Stimulated activated CD8-positive, alpha-beta memory T cell treated with anti-CD3 and anti-CD28 coated beads, Interleukin-7, amount 100 ng/mL, for 24 hours (primary cell): ENCODE results near the gene TSBP1.
A peak's percentile ranks its signal among the peaks of the same experiment; 100 is the strongest.
"Not testable (repeated sequence)": the region's sequence is repeated elsewhere in the genome, so short reads cannot be mapped to it uniquely, and the experiment has no call there.

ENCODE experiments used
- DNase-seq: peaks from one replicate; pipeline ENCODE4 v3.0.0-alpha.2; 2020; ENCODE audit warnings: low read depth

Gene TSBP1

DNA sequence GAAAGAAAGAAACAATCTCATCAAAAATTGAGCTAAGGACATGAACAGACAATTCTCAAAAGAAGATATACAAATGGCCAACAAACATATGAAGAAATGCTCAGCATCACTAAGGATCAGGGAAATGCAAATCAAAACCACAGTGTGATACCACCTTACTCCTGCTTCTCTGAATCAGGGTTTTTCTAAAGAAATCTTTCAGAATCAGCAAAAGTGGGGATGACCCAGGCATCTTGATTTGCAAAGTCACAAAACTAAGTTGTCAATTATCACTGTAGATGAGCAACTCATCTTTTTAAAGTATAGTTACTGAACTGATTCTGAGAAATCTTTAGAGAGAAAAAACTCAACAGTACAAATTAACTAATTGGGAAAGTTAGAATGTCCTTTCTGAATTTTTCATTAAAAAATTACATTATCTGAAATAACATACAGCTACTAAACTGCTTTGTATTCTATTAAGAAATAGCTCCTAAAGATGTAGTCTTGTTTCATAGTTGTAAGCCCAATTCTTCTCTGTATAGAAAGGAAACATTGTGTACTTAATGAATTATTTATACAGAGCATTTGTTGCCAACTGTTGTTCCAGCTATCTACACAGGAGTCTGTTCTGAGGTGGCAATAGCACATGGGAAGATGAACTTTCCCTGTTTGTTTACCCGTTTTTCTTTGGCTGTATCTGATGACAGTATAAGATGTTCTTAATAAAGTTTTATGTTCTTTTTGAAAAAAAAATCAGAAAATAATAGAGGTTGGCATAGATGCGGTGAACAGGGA is 97.7 kb downstream of the TSBP1 start:
- DNase-seq, result not testable (repeated sequence)

- DNase-seq, result no peak
These were observed 100.3 kb downstream of the TSBP1 start for GRCh38 chr6:32271429-32271828.

DNA sequence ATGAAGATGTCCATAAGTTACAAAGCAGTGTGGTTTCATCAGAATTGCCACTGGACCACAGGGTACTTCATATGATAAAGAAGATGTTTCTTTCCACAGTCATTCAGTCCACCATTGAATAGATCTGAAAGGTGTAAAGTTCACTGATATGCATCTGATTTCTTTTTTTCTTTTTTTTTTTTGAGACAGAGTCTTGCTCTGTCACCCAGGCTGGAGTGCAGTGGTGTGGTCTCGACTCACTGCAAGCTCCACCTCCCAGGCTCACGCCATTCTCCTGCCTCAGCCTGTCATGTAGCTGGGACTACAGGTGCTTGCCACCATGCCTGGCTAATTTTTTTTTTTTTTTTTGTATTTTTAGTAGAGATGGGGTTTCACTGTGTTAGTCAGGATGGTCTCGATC is 103.2 kb downstream of the TSBP1 start:
- DNase-seq, result not testable (repeated sequence)

DNA sequence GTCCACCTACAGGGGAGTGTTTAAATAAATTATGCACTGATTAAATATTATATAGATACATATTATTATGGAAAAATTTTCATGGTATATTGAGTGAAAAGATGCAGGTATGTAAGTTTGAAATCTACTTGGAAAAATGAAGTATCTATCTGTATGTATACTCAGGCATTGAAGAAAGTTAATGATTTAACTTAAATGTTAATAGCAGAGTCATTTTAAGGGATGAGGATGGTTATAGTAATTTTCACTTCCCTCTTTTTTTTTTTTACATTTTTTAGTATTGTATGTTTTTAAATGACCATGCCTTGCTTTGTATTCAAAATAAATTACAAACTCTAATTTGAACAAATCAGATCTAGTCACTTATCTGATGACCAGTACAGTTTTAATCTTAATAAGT is 104.7 kb downstream of the TSBP1 start:
- DNase-seq, result no peak

DNA sequence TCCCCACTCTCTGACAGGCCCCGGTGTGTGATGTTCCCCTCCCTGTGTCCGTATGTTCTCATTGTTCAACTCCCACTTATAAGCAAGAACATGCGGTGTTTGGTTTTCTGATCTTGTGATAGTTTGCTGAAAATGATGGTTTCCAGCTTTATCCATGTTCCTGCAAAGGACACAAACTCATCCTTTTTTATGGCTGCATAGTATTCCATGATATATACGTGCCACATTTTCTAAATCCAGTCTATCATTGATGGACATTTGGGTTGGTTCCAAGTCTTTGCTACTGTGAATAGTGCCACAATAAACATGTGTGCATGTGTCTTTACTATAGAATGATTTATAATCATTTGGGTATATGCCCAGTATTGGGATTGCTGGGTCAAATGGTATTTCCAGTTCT is 114.4 kb downstream of the TSBP1 start:
- not testable (repeated sequence) for DNase-seq

- DNase-seq, result peak; percentile 16
These were observed 116.2 kb downstream of the TSBP1 start for GRCh38 chr6:32255199-32256153.

- DNase-seq, result no peak
These were observed 116.9 kb downstream of the TSBP1 start for GRCh38 chr6:32254761-32255198.

GRCh38 chr6:32252331-32253009 is 119.2 kb downstream of the TSBP1 start:
- no peak for DNase-seq

DNA sequence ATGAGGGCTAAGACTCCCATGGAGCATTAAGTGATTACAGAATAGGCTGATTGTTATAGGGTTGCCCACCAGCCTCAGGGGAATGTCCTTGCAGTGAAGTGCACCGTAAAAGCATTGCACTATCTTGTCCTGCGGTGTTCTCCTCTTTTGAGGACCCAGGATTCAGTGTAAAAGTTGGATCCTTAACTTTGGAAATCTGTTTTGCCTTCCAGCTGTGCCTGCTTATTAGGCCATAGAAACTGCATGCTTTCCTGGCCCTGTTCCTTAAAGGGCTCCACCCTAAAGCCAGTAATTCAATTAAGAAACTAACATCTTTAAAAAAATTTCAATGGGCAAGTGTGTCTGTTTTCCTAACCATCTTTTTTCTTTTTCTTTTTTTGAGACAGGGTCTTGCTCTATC is 122.4 kb downstream of the TSBP1 start:
- no peak for DNase-seq

DNA sequence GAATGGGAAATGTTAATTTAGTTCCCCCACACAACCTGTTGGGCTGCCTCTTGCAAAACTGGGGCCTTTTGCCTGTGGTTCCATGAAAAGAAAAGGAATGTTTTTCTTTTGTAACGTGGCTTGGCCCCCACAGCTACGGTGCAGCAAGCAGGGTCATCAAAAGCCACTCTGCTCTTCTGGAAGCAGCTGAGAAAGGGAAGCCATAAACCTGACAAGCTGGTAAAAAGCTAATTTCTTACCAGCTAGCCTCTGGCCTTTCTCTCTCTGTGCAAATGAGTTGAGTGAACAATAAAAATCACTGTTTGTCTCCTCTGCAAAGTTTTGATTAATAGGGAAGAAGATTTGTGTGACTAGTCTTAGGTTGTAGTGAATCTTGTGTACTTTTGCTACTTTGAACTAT is 124.3 kb downstream of the TSBP1 start:
- no peak for DNase-seq

DNA sequence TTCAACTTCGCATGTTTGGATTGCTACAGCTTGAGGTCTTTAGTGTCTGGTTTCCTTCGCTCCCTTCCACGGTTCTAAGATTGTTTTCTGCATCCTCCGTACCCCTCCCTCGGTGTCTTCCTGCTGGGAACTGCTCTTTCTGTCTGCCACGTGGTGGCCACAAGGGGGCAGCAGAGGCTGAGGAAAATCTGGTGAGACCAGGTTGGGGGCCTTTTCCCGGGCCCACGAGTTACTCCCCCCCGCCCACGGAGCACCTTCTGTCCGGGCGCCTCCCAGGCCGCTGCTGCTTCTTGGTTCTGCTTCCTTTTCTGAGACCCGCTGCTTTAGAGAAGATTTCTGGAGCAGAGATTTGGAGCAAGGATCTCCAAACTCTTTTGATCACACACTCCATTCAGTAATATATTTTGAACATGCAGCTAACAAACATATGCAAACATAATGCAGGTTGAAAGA is 126.7 kb downstream of the TSBP1 start:
- peak; percentile 40 for DNase-seq

DNA sequence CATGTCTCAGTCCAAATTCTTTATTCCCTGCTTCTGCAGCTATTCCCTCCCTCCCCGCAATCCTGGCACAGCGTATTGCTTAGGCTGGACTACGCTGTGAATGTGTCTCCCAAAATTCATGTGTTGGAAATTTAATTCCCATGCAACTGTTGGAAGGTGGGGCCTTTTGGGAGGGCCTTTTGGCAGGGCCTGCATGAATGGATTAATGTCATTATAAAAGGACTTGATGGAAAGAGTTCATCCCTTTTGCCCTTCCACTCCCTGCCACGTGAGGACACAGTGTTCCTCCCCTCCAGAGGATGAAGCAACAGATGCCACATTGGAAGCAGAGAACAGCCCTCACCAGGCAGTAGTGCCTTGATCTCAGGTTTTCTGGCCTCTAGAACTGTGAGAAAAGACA is 127.4 kb downstream of the TSBP1 start:
- DNase-seq, result no peak
